Activated T-cell treated with anti-CD3 and anti-CD28 coated beads for 48 hours (primary cell): ENCODE data around the gene CHEK1.
"Not testable (repeated sequence)": the region's sequence is repeated elsewhere in the genome, so short reads cannot be mapped to it uniquely, and the experiment has no call there.

Source experiments
- DNase-seq: peaks from one replicate; pipeline ENCODE4 v3.0.0-alpha.2; 2020; ENCODE audit warnings: low read depth

CHEK1 gene

DNA sequence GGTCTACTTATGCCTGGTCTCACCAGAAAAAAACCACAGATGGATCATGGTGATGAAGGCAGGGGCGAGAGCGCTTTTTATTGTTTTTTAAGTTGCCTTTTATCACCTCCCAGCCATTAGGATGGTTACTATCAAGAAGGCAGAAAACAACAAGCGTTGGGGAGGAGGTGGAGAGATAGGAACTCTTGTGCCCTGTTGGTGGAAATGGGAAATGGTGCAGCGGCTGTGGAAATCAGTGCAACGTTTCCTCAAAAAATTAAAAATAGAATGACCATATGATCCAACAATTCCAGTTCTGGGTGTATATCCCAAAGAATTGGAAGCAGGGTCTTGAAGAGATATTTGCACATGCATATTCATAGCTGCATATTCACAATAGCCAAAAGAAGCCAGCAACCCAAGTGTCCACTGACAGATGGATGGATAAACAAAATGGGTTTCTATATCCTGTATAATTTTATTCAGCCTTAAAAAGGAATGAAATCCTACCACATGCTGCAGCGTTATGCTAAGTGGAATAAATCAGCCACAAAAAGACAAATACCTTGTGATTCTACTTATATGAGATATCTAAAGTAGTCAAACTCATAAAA is 76.2 kb downstream of the CHEK1 start:
- DNase-seq = no peak

DNA sequence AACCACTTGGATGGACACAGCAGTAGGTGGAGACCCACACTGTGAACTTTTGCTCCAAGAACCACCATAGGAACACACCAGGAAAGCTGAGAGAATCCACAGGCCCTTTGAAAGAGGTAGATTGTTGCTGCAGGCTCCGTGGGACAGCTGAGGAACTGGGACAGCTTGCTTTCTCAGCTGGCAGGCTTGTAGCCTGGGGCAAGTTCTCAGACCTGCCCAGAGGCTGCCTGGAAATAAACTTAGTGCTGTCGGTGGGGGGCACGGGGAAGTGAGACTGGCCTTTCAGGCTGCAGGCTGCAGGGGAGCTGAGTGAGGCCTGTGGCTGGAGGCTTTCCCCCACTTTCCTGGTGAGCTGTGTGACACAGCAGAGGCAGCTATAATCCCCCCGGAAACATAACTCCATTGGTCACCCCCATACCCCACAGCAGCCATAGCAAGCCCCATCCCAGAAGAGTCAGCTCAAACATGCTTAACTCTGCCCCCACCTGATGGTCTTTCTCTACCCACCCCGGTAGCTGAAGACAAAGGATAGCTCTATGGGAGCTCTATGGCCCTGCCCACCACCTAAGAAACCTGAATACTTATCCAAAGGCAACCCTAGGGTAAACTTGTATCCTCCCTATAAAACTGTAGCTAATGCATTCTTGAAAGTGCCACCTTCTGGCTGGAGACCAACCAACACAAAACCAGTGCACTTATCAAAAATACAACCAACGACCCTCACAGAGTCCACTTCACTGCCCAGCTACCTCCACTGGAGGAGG is 77.1 kb downstream of the CHEK1 start:
- DNase-seq = no peak

DNA sequence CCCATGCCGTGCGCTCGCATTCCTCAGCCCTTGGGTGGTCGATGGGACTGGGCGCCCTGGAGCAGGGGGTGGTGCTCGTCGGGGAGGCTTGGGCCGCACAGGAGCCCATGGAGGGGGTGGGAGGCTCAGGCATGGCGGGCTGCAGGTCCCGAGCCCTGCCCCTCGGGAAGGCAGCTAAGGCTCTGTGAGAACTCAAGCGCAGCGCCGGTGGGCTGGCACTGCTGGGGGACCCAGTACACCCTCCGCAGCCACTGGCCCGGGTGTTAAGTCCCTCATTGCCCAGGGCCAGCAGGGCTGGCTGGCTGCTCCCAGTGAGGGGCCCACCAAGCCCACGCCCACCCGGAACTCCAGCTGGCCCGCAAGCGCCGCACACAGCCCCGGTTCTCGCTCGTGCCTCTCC is 79.7 kb downstream of the CHEK1 start:
- DNase-seq = not testable (repeated sequence)

DNA sequence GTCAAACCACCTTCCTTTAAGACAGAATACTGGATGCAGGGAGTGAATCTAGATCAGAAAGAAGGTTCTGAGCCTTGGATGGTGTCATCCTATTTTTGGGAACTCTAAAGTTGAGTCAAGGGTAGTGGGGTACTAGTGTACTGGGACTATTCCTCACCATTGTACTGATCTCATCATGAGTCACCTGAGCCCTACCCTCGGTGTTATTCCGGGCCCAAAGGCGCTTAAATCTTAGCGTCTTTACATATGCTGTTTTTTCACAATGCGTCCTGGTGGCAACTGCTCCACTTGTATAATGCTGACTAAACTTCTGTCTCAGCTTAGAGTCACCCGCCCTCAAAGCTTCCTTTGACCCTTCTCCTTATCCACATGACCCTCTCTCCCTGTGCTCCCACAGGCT is 95.8 kb downstream of the CHEK1 start:
- no peak for DNase-seq

DNA sequence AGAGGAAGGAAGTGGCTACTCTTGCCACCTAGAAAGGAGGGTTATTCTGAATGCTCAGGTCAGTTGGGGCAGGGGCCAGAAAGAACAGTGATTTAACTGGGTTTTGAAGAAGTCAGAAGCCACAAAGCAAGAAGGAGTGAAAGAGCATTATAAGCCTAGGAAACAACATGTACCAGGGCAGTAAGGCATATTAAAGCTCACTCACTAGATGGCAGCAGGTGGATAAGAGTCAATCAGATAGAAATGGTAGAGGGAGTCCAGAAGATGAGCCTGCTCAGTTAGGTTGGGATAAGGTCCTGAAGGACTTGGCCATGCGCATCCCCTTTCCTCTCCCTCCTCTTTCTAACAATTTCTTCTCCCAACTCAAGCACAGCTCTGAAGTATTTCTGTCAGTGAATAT is 99.2 kb downstream of the CHEK1 start:
- DNase-seq = no peak
